K562 (cell line): Measurements from ENCODE around the gene ANAPC2. TPM values are rescaled to one million over a fixed set of nuclear protein-coding genes. Genes with fewer than 3 reads are reported as not detected.

Source experiments
- ATAC-seq: fragments of 200-7000 bp; cut with Tn5 transposase; 3 replicates; pipeline ENCODE4 v1.9.1; 2020; ENCODE audit warnings: moderate library complexity
- BruUV-seq: library from RNA; stranded (reverse); fragments of 400-500 nt; replicated peaks from 2 replicates; lab custom pipeline; 2021; lab: Mats Ljungman, UMichigan
- CTCF ChIA-PET: fragments of 300-600 bp; formaldehyde crosslinking; extraction: SDS; loops from one replicate; lab custom pipeline; 2021; ENCODE audit warnings: low intra/inter-chr PET ratio; lab: Yijun Ruan, JAX
- POLR2A ChIA-PET: fragments of 300-600, 350-650 bp; sonication (Branson Sonifier 250); formaldehyde crosslinking; extraction: SDS; loops from one replicate; lab custom pipeline; 2021; ENCODE audit warnings: antibody characterized with exemption, inconsistent platforms; lab: Yijun Ruan, JAX
- DNase-seq, 4 experiments: peaks; one replicate each; pipeline versions ENCODE4 v3.0.0 to v3.0.0-alpha.2; 2011 to 2018; ENCODE audit warnings: low spot score in 3 of 4, mixed read lengths in 3 of 4; ENCODE audit errors: extremely low read depth in 1 of 4
- FAIRE-seq: peaks from 2 replicates; lab custom pipeline; 2011; peaks lifted over from hg19 to GRCh38; lab: Jason Lieb, UNC
- H2AFZ ChIP-seq: 2 replicates; pipeline ENCODE4 v1.6.0; 2011; ENCODE audit warnings: low read depth, low read length, control low read depth, inconsistent platforms
- H3K27ac ChIP-seq: fragments of 200-600 bp; 3 replicates; pipeline ENCODE4 v1.8.0; 2011; ENCODE audit warnings: low read depth, mild to moderate bottlenecking, control low read depth, inconsistent platforms, low read length, moderate library complexity, mixed read lengths; ENCODE audit errors: extremely low read depth
- H3K27me3 ChIP-seq, 2 experiments: fragments of 300-600 bp in 1 of 2; 2 replicates in 1 of 2; 3 replicates in 1 of 2; pipeline versions ENCODE4 v1.6.0 to v1.8.0; 2011; ENCODE audit warnings: inconsistent platforms in 2 of 2, low read length in 2 of 2, mild to moderate bottlenecking in 1 of 2, mixed read lengths in 1 of 2, moderate library complexity in 1 of 2; ENCODE audit not compliant: control insufficient read depth in 2 of 2, insufficient read depth in 2 of 2
- H3K36me3 ChIP-seq: fragments of 300-600 bp; 3 replicates; pipeline ENCODE4 v1.8.0; 2011; ENCODE audit warnings: mild to moderate bottlenecking, low read length, inconsistent platforms; ENCODE audit not compliant: control insufficient read depth, insufficient read depth
- H3K4me1 ChIP-seq, 2 experiments: fragments of 200-600 bp in 1 of 2; replicated peaks in 1 of 2; 2 replicates in 1 of 2; 3 replicates in 1 of 2; pipeline versions ENCODE4 v1.5.1 to v1.8.0; 2011; ENCODE audit warnings: inconsistent platforms in 2 of 2, low read length in 2 of 2, mild to moderate bottlenecking in 1 of 2, mixed read lengths in 1 of 2, moderate library complexity in 1 of 2; ENCODE audit not compliant: control insufficient read depth in 2 of 2, insufficient read depth in 2 of 2
- H3K4me2 ChIP-seq: 2 replicates; pipeline ENCODE4 v1.6.1; 2011; ENCODE audit warnings: low read length, control low read depth, inconsistent platforms, mixed read lengths; ENCODE audit not compliant: insufficient read depth
- H3K4me3 ChIP-seq: fragments of 200-600 bp; sonication (generic), shearing (Covaris generic); 2 replicates; pipeline ENCODE4 v1.5.1; 2016; ENCODE audit warnings: control low read depth, inconsistent platforms
- H3K79me2 ChIP-seq: fragments of 200-600 bp; 3 replicates; pipeline ENCODE4 v1.8.0; 2011; ENCODE audit warnings: low read length, inconsistent platforms; ENCODE audit not compliant: control insufficient read depth, insufficient read depth
- H3K9ac ChIP-seq, 2 experiments: 2 replicates each; pipeline versions ENCODE4 v1.6.0 to v1.6.1; 2011; ENCODE audit warnings: low read depth in 2 of 2, low read length in 2 of 2, control low read depth in 1 of 2, inconsistent platforms in 1 of 2, mild to moderate bottlenecking in 1 of 2, mixed read lengths in 1 of 2; ENCODE audit not compliant: insufficient read depth in 1 of 2
- H3K9me1 ChIP-seq: one replicate; pipeline ENCODE4 v1.6.0; 2011; ENCODE audit warnings: inconsistent platforms, mild to moderate bottlenecking, low read length, moderate library complexity; ENCODE audit not compliant: control insufficient read depth, insufficient read depth
- H3K9me3 ChIP-seq: replicated peaks from 2 replicates; pipeline ENCODE4 v1.5.1; 2011; ENCODE audit warnings: low read depth, low read length, inconsistent platforms; ENCODE audit not compliant: control insufficient read depth, insufficient read depth
- H4K20me1 ChIP-seq: replicated peaks from 2 replicates; pipeline ENCODE4 v1.6.1; 2011; ENCODE audit warnings: low read length, inconsistent platforms, mixed read lengths; ENCODE audit not compliant: control insufficient read depth, insufficient read depth
- HINFP ChIP-seq: fragments of 450-650 bp; conservative IDR thresholded peaks from 2 replicates; pipeline ENCODE4 v1.6.1; 2016; ENCODE audit warnings: missing genetic modification characterization, low read depth, mild to moderate bottlenecking, control low read depth, missing compliant biosample characterization
- NCOA1 ChIP-seq: fragments of 450-650 bp; IDR thresholded peaks from 2 replicates; pipeline ENCODE4 v1.6.1; 2016; ENCODE audit warnings: low read depth
- PCBP1 ChIP-seq: fragments of 200-400 bp; formaldehyde crosslinking; IDR thresholded peaks from 2 replicates; pipeline ENCODE4 v1.6.1; 2018; ENCODE audit warnings: mild to moderate bottlenecking, low read depth, low read length; ENCODE audit not compliant: poor library complexity, severe bottlenecking
- WGBS: fragments of 100-300 bp; shearing (Covaris generic); methylation state at CpG from one replicate; pipeline ENCODE4 v1.1.6; 2016; ENCODE audit warnings: low coverage, mixed read lengths; ENCODE audit not compliant: insufficient coverage; ENCODE audit errors: missing lambda C conversion rate; 5-methylcytosine and 5-hydroxymethylcytosine counted together
- in situ Hi-C: fragments of 300-500 bp; cut with MboI; formaldehyde crosslinking; loops from 4 replicates; pipeline ENCODE4 v1.15.0; 2018; ENCODE audit warnings: inconsistent platforms, mixed read lengths
- intact Hi-C: fragments of 100-400 bp; cut with micrococcal nuclease; formaldehyde crosslinking; loops from 2 replicates; pipeline ENCODE4 v1.14.2; 2022
- polyA plus RNA-seq, 8 experiments: library from polyadenylated mRNA; depleted of rRNA in 4 of 8; stranded (reverse) in 5 of 8; unstranded in 3 of 8; fragments of >200 nt; fragmentation: Nextera tagmentation in 2 of 8; fragmentation: Illumina TruSeq in 1 of 8; extraction: Ambion mirVana in 2 of 8; extraction: Trizol in 1 of 8; gene quantifications; 2 replicates each; pipeline versions ENCODE4 v1.2.1 to v1.2.3, GENCODE V29; 2011 to 2014; ENCODE audit warnings: inconsistent platforms in 1 of 8, missing spikeins in 1 of 8
- total RNA-seq, 7 experiments: library from RNA; depleted of rRNA in 6 of 7; stranded (reverse); fragments of >200 nt in 6 of 7; fragmentation: Illumina TruSeq in 2 of 7; extraction: Trizol in 2 of 7; gene quantifications; 2 replicates each; pipeline versions ENCODE4 v1.2.1 to v1.2.3, GENCODE V29; 2011 to 2021; ENCODE audit warnings: low replicate concordance in 1 of 7
- TF ChIP-seq, protein P1 (sequence below), 3 experiments: IDR thresholded peaks in 2 of 3; conservative IDR thresholded peaks in 1 of 3; 2 replicates each; pipeline ENCODE4 v1.5.1; 2011 to 2012; ENCODE audit warnings: low read length in 3 of 3, mild to moderate bottlenecking in 3 of 3, control low read depth in 2 of 3, improper control_type of control experiment in 1 of 3, inconsistent platforms in 1 of 3, low read depth in 1 of 3, mixed read lengths in 1 of 3, moderate library complexity in 1 of 3; ENCODE audit not compliant: insufficient read depth in 2 of 3

ANAPC2 gene
- total and polyA plus RNA-seq, 9 of the 15 experiments (the other 6 are each of a cell fraction or from before 2014, with no cell fraction given): 0.11 to 56.5 (median 17.1) TPM; not detected in 1

DNA sequence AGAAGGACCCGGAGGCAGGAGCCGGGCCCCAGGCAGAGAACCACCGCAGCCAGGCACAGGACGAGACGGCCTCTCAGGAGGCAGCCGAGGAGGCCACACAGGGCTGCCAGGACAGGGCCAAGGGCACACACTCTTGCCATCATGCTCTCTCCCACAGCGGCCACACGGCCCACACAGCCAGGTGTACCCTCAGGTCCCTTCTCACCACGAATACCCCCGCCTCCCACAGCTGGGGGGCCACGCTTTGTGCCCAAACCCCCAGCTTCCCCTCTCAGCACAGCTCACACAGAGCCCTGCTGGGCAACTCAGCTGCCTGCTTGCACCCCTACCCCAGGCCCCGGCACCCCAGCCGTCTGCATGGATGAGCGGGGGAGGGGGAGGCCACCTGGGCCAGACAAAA lies 5.4 kb upstream of the ANAPC2 start:
- Histone ChIP-seq H4K20me1 (peaks cover 2% of the 10 kb centered on the region), H3K4me3 (no peak overlapping the region), H3K27ac (no peak overlapping the region), H3K36me3 (peaks cover 36% of the 10 kb centered on the region; the same call in 1 of the 3 replicates), H3K9me3 (no peaks in the 10 kb centered on the region), H3K4me2 (no peak overlapping the region), H3K27me3 (no peaks in the 10 kb centered on the region), H3K9ac (peak overlapping the region in 1 of 2 experiments; percentile 81; a peak in 2 of 4 replicates), H3K4me1 (peaks cover 12 to 98% of the 10 kb centered on the region in 2 experiments; a peak in 4 of 5 replicates), H2AFZ (no peak overlapping the region), H3K79me2 (peaks cover 48% of the 10 kb centered on the region), H3K9me1 (no peaks in the 10 kb centered on the region)
- ChIA-PET POLR2A (interaction anchor here (0.5 to 1.6 kb wide), 3 partner anchors 9 to 64 kb away, joined by 3 to 9 read pairs (median 7); no protein-coding TSS in a partner anchor), CTCF (no interaction called here)
- no TSS peak for BruUV-seq
- TF ChIP-seq PCBP1 (peak; percentile 13), NCOA1 (no peak), HINFP (tag) (no peak)
- TF ChIP-seq, protein P1, sequence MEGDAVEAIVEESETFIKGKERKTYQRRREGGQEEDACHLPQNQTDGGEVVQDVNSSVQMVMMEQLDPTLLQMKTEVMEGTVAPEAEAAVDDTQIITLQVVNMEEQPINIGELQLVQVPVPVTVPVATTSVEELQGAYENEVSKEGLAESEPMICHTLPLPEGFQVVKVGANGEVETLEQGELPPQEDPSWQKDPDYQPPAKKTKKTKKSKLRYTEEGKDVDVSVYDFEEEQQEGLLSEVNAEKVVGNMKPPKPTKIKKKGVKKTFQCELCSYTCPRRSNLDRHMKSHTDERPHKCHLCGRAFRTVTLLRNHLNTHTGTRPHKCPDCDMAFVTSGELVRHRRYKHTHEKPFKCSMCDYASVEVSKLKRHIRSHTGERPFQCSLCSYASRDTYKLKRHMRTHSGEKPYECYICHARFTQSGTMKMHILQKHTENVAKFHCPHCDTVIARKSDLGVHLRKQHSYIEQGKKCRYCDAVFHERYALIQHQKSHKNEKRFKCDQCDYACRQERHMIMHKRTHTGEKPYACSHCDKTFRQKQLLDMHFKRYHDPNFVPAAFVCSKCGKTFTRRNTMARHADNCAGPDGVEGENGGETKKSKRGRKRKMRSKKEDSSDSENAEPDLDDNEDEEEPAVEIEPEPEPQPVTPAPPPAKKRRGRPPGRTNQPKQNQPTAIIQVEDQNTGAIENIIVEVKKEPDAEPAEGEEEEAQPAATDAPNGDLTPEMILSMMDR (IDR thresholded peaks at IDR 0.05 in 2 of 3, conservative IDR thresholded peaks at IDR 0.05 in 1 of 3; ENCODE audit: insufficient read depth in 2 of 3, low read depth in 1 of 3, low read length in 3 of 3): no peak
- ATAC-seq (no peak), FAIRE-seq (no peak), DNase-seq (no peak)
- intact Hi-C loops (no loop called here), in situ Hi-C loops (no loop called here)
- WGBS: 82% methylated on average over 4 of the region's 14 CpGs
